Renal cortical epithelial cell (primary cell): ENCODE measurements around the gene OCRL. TPM values are rescaled to one million over a fixed set of nuclear protein-coding genes. Genes with fewer than 3 reads are reported as not detected.
"Not testable (repeated sequence)": the region's sequence is repeated elsewhere in the genome, so short reads cannot be mapped to it uniquely, and the experiment has no call there.

Experiments
- DNase-seq: peaks from one replicate; pipeline ENCODE4 v3.0.0-alpha.2; 2011; ENCODE audit warnings: low read depth
- total RNA-seq: library from RNA; depleted of rRNA; stranded (reverse); fragments of >200 nt; gene quantifications from 2 replicates; pipeline ENCODE4 v1.2.3, GENCODE V29; 2014

The OCRL gene
- total RNA-seq, 1 donor from 2014 or later: 28.0 TPM

GRCh38 chrX:129534816-129535578, 5.1 kb upstream of the OCRL start:
- DNase-seq: peak; percentile 15

GRCh38 chrX:129540722-129541184, 694 bp downstream of the OCRL start:
- peak; percentile 34 for DNase-seq

- no peak for DNase-seq
Observed at GRCh38 chrX:129544780-129545179, 4.7 kb downstream of the OCRL start.

GRCh38 chrX:129545408-129545807, 5.3 kb downstream of the OCRL start:
- DNase-seq: no peak

GRCh38 chrX:129549124-129549523, 9.1 kb downstream of the OCRL start:
- DNase-seq: no peak

GRCh38 chrX:129553619-129554288, 13.7 kb downstream of the OCRL start:
- DNase-seq: no peak

- not testable (repeated sequence) for DNase-seq
Observed at GRCh38 chrX:129554816-129555215, 14.8 kb downstream of the OCRL start.

- peak; percentile 21 for DNase-seq
Observed at GRCh38 chrX:129556806-129557315, 16.8 kb downstream of the OCRL start.

- no peak for DNase-seq
Observed at GRCh38 chrX:129557844-129558480, 17.9 kb downstream of the OCRL start.

GRCh38 chrX:129559783-129560182, 19.7 kb downstream of the OCRL start:
- no peak for DNase-seq

- DNase-seq: no peak
Observed at GRCh38 chrX:129561453-129561852, 21.4 kb downstream of the OCRL start.

- not testable (repeated sequence) for DNase-seq
Observed at GRCh38 chrX:129564345-129564744, 24.3 kb downstream of the OCRL start.

GRCh38 chrX:129565046-129565650, 25.1 kb downstream of the OCRL start:
- DNase-seq: peak; percentile 18

GRCh38 chrX:129566073-129566472, 26.0 kb downstream of the OCRL start:
- no peak for DNase-seq

GRCh38 chrX:129568349-129568748, 28.3 kb downstream of the OCRL start:
- DNase-seq: no peak

- no peak for DNase-seq
Observed at GRCh38 chrX:129572422-129572821, 32.4 kb downstream of the OCRL start.

- DNase-seq: not testable (repeated sequence)
Observed at GRCh38 chrX:129573652-129574051, 33.6 kb downstream of the OCRL start.

GRCh38 chrX:129574214-129574613, 34.2 kb downstream of the OCRL start:
- DNase-seq: no peak

GRCh38 chrX:129576539-129576938, 36.5 kb downstream of the OCRL start:
- no peak for DNase-seq

GRCh38 chrX:129577473-129577872, 37.4 kb downstream of the OCRL start:
- DNase-seq: peak; percentile 33

GRCh38 chrX:129577877-129578276, 37.8 kb downstream of the OCRL start:
- DNase-seq: no peak

GRCh38 chrX:129581904-129582303, 41.8 kb downstream of the OCRL start:
- no peak for DNase-seq
